GM12891 (cell line): ENCODE results near the gene KREMEN1.

ENCODE experiments used
- DNase-seq: peaks from one replicate; pipeline ENCODE4 v3.0.0; 2011; ENCODE audit warnings: low spot score; ENCODE audit not compliant: insufficient read length
- FAIRE-seq: peaks from 2 replicates; lab custom pipeline; 2011; peaks lifted over from hg19 to GRCh38; lab: Jason Lieb, UNC
- PAX5 ChIP-seq: IDR thresholded peaks from 2 replicates; pipeline ENCODE4 v1.6.1; 2011; ENCODE audit warnings: low read length, moderate library complexity, mild to moderate bottlenecking; ENCODE audit not compliant: insufficient read depth, severe bottlenecking
- POLR2A ChIP-seq: IDR thresholded peaks from 2 replicates; pipeline ENCODE4 v1.6.1; 2011; ENCODE audit warnings: low read depth, low read length, control low read depth
- POLR2AphosphoS5 ChIP-seq: IDR thresholded peaks from 2 replicates; pipeline ENCODE4 v1.6.1; 2011; ENCODE audit warnings: low read depth, low read length, control low read depth
- POU2F2 ChIP-seq: IDR thresholded peaks from 2 replicates; pipeline ENCODE4 v1.6.1; 2011; ENCODE audit warnings: low read depth, mild to moderate bottlenecking, control low read depth, low read length, moderate library complexity
- SPI1 ChIP-seq: IDR thresholded peaks from 2 replicates; pipeline ENCODE4 v1.6.1; 2011; ENCODE audit warnings: low read depth, low read length, control low read depth
- TAF1 ChIP-seq: IDR thresholded peaks from 2 replicates; pipeline ENCODE4 v1.6.1; 2011; ENCODE audit warnings: low read depth, low read length, control low read depth

Gene KREMEN1

DNA sequence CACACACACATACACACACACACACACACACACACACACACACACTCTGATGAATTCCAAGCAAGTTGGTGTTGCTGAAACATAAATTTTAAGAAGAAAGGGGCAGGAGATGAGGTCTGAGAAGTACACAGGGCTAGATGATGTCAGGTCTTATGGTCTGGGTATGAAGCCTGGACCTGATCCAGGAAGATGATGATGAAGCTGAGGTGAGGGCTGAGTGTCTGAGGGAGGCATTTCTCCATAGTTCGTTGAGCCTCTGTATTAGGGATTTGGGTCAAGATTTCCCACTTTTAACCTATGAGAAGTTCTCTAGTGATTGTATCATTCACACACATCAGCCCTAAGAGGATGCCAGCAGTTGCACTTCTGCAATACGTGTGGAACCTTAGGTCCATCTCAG lies 32.6 kb downstream of the KREMEN1 start:
- TF ChIP-seq POU2F2 = no peak
- TF ChIP-seq SPI1 = 0 out of 2 replicates have a peak, but pooled peaks have one; percentile 12
- TF ChIP-seq TAF1 = no peak
- DNase-seq (no peak), FAIRE-seq (no peak)

- no peak for FAIRE-seq
- DNase-seq = no peak
- TF ChIP-seq SPI1 (no peak), POLR2A (no peak), PAX5 (no peak), POLR2AphosphoS5 (no peak), TAF1 (no peak), POU2F2 (no peak)
Measured at GRCh38 chr22:29106839-29107238, 34.0 kb downstream of the KREMEN1 start.

- DNase-seq (no peak), FAIRE-seq (no peak)
- TF ChIP-seq SPI1 (no peak), TAF1 (no peak), POLR2AphosphoS5 (no peak), POU2F2 (no peak), POLR2A (no peak), PAX5 (no peak)
Measured at GRCh38 chr22:29108137-29108536, 35.3 kb downstream of the KREMEN1 start.

DNA sequence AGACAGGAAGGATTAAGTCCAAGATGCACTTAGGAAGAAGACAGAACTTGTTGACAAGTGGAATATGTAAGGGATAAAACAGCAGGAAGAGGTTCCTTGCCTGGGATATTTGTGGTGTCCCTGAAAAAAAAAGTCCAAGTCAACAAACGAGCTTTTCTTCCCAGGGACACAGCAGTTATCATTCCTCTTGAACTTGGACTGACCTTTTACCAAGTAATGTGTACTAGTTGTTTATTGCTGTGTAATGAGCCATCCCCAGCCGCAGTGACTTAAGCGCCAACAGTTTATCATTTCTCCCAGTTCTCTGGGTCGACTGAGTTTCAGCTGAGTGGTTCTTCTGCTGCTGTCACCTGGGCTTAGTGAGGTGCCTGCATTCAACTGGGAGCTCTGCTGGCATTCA lies 37.0 kb downstream of the KREMEN1 start:
- TF ChIP-seq POLR2A (no peak), POLR2AphosphoS5 (no peak), PAX5 (no peak), POU2F2 (no peak), TAF1 (no peak), SPI1 (no peak)
- DNase-seq (no peak), FAIRE-seq (no peak)

- TF ChIP-seq TAF1 (no peak), PAX5 (no peak), POU2F2 (no peak), SPI1 (no peak), POLR2A (no peak), POLR2AphosphoS5 (no peak)
- no peak for FAIRE-seq
- no peak for DNase-seq
Measured at GRCh38 chr22:29110946-29111345, 38.1 kb downstream of the KREMEN1 start.

DNA sequence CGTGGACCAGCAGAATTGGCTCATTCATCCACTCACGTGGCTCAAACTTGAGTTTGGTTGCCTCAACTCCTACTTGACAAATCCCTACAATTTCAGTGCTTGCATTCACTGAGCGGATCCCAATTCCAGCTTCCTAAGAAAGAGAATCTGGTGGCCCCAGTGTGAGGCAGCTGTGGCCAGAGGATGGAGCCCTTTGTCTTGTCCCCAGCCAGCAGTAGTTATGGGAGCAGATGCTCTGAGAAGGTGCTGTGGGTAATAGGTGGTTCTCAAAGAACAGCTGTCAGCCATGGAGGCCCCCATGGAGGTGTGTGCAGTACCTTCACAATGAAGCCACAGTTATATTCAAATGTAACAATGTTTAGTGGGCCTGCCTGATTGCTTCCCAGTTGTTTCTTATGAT lies 39.3 kb downstream of the KREMEN1 start:
- FAIRE-seq (no peak), DNase-seq (no peak)
- no peak for TF ChIP-seq POLR2A
- TF ChIP-seq SPI1 = no peak
- TF ChIP-seq POLR2AphosphoS5 = no peak
- TF ChIP-seq TAF1 = no peak
- TF ChIP-seq PAX5 = no peak
- no peak for TF ChIP-seq POU2F2

DNA sequence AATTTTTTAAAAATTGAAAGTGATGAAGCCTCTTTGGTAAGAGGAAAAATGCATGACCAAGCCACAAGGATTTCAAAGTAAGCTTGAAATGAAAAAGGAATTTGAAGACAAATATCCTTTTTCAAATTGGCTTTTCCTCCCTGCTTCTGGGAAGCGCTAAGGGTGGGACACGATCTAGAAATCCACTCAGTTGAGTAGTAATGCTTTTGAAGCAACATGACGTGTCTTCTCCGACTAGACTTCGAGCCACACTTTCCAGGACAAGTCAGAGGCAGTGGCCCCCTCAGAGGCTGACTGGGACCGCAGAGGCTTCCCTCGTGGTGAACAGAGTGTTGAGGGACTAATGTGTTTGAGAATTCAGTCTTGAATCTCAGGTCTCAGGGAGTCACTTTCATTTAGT lies 39.8 kb downstream of the KREMEN1 start:
- DNase-seq (no peak), FAIRE-seq (no peak)
- TF ChIP-seq SPI1 (no peak), TAF1 (no peak), PAX5 (no peak), POLR2AphosphoS5 (no peak), POLR2A (no peak), POU2F2 (no peak)

GRCh38 chr22:29113319-29113718 lies 40.5 kb downstream of the KREMEN1 start:
- FAIRE-seq (no peak), DNase-seq (no peak)
- TF ChIP-seq TAF1 = no peak
- no peak for TF ChIP-seq POLR2AphosphoS5
- no peak for TF ChIP-seq SPI1
- TF ChIP-seq POU2F2 = no peak
- no peak for TF ChIP-seq POLR2A
- no peak for TF ChIP-seq PAX5

DNA sequence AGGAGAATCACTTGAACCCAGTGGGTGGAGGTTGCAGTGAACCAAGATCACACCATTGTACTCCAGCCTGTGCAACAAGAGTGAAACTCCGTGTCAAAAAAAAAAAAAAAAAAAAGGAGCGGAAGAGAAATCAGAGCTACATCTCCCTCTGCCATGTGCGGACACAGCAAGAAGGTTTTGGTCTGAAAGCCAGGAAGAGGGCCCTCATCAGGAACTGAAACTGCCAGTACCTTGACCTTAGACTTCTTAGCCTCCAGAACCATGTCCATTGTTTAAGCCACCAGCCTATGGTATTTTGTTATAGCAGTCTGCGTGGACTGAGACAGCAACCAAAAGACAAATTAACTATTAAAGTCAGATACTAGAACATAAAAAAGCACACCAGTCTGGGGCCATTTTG lies 41.6 kb downstream of the KREMEN1 start:
- DNase-seq (no peak), FAIRE-seq (no peak)
- TF ChIP-seq PAX5 = no peak
- TF ChIP-seq POLR2AphosphoS5 = no peak
- TF ChIP-seq POU2F2 = no peak

- FAIRE-seq = no peak
- DNase-seq = no peak
- TF ChIP-seq POU2F2 = no peak
- no peak for TF ChIP-seq SPI1
- TF ChIP-seq POLR2A = no peak
- no peak for TF ChIP-seq TAF1
- TF ChIP-seq PAX5 = no peak
- no peak for TF ChIP-seq POLR2AphosphoS5
Measured at GRCh38 chr22:29115682-29116288, 43.0 kb downstream of the KREMEN1 start.

DNA sequence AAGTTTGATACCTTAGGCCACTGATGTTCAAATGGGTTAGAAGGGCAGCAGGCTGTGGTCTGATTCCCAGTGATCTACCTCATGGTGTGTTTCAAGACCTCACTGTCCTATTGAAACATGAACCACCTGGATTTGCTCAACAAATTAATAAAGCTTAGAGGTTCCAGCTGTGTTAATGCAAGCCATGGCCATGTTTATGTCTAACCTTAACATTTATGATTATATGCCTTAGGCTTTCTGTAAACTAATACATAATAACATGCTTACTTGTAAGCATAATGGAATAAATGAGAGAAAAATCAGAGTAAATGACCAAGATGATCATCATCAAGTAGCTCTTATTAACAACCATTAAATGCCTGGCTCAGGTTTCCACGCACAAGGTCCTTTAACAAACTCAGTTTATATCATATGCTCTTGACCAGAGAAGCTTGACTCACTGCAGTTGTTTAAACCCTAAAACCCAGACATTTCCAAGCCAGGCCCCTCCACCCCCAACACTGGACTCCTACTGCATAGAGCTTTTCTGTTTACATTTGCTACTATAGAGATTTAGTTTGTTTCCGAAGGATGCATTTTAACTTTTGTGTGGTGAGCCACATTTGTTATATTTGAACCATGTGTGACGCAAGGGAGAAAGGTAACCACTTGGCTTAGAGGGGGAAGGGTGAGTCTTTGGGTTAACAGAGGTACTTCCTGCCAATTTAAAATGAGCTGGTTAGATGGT lies 43.7 kb downstream of the KREMEN1 start:
- TF ChIP-seq POLR2AphosphoS5 = no peak
- no peak for TF ChIP-seq POU2F2
- no peak for TF ChIP-seq TAF1
- TF ChIP-seq PAX5 = no peak
- TF ChIP-seq POLR2A = no peak
- no peak for TF ChIP-seq SPI1
- FAIRE-seq = no peak
- no peak for DNase-seq
